H9 (cell line): ENCODE results near the gene RALGAPA2. TPM values are rescaled to one million over a fixed set of nuclear protein-coding genes. Genes with fewer than 3 reads are reported as not detected.
A peak's percentile ranks its signal among the peaks of the same experiment; 100 is the strongest.

Source experiments
- DNase-seq: peaks from one replicate; pipeline ENCODE4 v3.0.0-alpha.2; 2017
- H2AFZ ChIP-seq: one replicate; pipeline ENCODE4 v1.6.1; 2013; ENCODE audit warnings: mild to moderate bottlenecking, low read length, control low read depth, moderate library complexity
- H2AK5ac ChIP-seq: 2 replicates; pipeline ENCODE4 v1.6.1; 2013; ENCODE audit warnings: low read length, control low read depth, mixed read lengths; ENCODE audit not compliant: insufficient read length
- H2BK120ac ChIP-seq: one replicate; pipeline ENCODE4 v1.6.1; 2013; ENCODE audit warnings: low read depth, mild to moderate bottlenecking, low read length, control low read depth, inconsistent platforms; ENCODE audit not compliant: poor library complexity, severe bottlenecking
- H2BK12ac ChIP-seq: 2 replicates; pipeline ENCODE4 v1.6.1; 2013; ENCODE audit warnings: low read length, control low read depth, mixed read lengths, low read depth; ENCODE audit not compliant: insufficient read length
- H2BK15ac ChIP-seq: 2 replicates; pipeline ENCODE4 v1.6.1; 2013; ENCODE audit warnings: low read depth, low read length, control low read depth
- H2BK20ac ChIP-seq: one replicate; pipeline ENCODE4 v1.6.1; 2013; ENCODE audit warnings: low read depth, mild to moderate bottlenecking, low read length, control low read depth, inconsistent platforms; ENCODE audit not compliant: poor library complexity, severe bottlenecking
- H2BK5ac ChIP-seq: 2 replicates; pipeline ENCODE4 v1.6.1; 2013; ENCODE audit warnings: low read length, control low read depth, mixed read lengths; ENCODE audit not compliant: insufficient read length
- H3K14ac ChIP-seq: 2 replicates; pipeline ENCODE4 v1.6.1; 2013; ENCODE audit warnings: low read length, control low read depth; ENCODE audit not compliant: insufficient read depth
- H3K18ac ChIP-seq: 2 replicates; pipeline ENCODE4 v1.6.1; 2013; ENCODE audit warnings: low read depth, mild to moderate bottlenecking, mixed read lengths, low read length, control low read depth; ENCODE audit not compliant: insufficient read length
- H3K23ac ChIP-seq: 2 replicates; pipeline ENCODE4 v1.6.1; 2013; ENCODE audit warnings: low read length, control low read depth, mixed read lengths, low read depth; ENCODE audit not compliant: insufficient read length
- H3K23me2 ChIP-seq: 2 replicates; pipeline ENCODE4 v1.6.1; 2013; ENCODE audit warnings: low read depth, mild to moderate bottlenecking, mixed read lengths, low read length, control low read depth; ENCODE audit not compliant: insufficient read length, poor library complexity, severe bottlenecking
- H3K27ac ChIP-seq: 2 replicates; pipeline ENCODE4 v1.5.1; 2013; ENCODE audit warnings: low read length, control low read depth, mixed read lengths, low read depth; ENCODE audit not compliant: insufficient read length
- H3K27me3 ChIP-seq: 2 replicates; pipeline ENCODE4 v1.6.1; 2013; ENCODE audit warnings: low read length, control low read depth, inconsistent platforms; ENCODE audit not compliant: insufficient read depth
- H3K4ac ChIP-seq: 2 replicates; pipeline ENCODE4 v1.6.1; 2013; ENCODE audit warnings: low read depth, mild to moderate bottlenecking, control low read depth, inconsistent platforms, low read length, moderate library complexity
- H3K4me1 ChIP-seq: 2 replicates; pipeline ENCODE4 v1.6.1; 2013; ENCODE audit warnings: low read length, control low read depth, inconsistent platforms; ENCODE audit not compliant: insufficient read depth
- H3K4me2 ChIP-seq: 2 replicates; pipeline ENCODE4 v1.6.1; 2013; ENCODE audit warnings: low read length, control low read depth, mixed read lengths; ENCODE audit not compliant: insufficient read length, insufficient read depth
- H3K56ac ChIP-seq: 2 replicates; pipeline ENCODE4 v1.6.1; 2013; ENCODE audit warnings: low read depth, mild to moderate bottlenecking, mixed read lengths, low read length, control low read depth; ENCODE audit not compliant: insufficient read length
- H3K79me1 ChIP-seq: 2 replicates; pipeline ENCODE4 v1.6.1; 2013; ENCODE audit warnings: low read depth, mild to moderate bottlenecking, moderate library complexity, low read length, control low read depth, inconsistent platforms; ENCODE audit not compliant: insufficient read depth, poor library complexity, severe bottlenecking
- H3K79me2 ChIP-seq: 2 replicates; pipeline ENCODE4 v1.6.1; 2013; ENCODE audit warnings: low read length, control low read depth, inconsistent platforms; ENCODE audit not compliant: insufficient read depth
- H3K9ac ChIP-seq: 2 replicates; pipeline ENCODE4 v1.6.1; 2013; ENCODE audit warnings: low read length, control low read depth, mixed read lengths; ENCODE audit not compliant: insufficient read length; ENCODE audit errors: extremely low read depth
- H3K9me3 ChIP-seq: one replicate; pipeline ENCODE4 v1.6.1; 2013; ENCODE audit warnings: low read depth, low read length, inconsistent platforms; ENCODE audit not compliant: control insufficient read depth
- H3T11ph ChIP-seq: one replicate; pipeline ENCODE4 v1.6.1; 2013; ENCODE audit warnings: mild to moderate bottlenecking, low read length, control low read depth, inconsistent platforms
- H4K20me1 ChIP-seq: one replicate; pipeline ENCODE4 v1.6.1; 2013; ENCODE audit not compliant: control insufficient read depth, insufficient read length, insufficient read depth
- H4K5ac ChIP-seq: 2 replicates; pipeline ENCODE4 v1.6.1; 2013; ENCODE audit warnings: low read depth, mild to moderate bottlenecking, mixed read lengths, low read length, control low read depth; ENCODE audit not compliant: insufficient read length
- H4K8ac ChIP-seq: replicated peaks from 2 replicates; pipeline ENCODE4 v1.6.1; 2013; ENCODE audit warnings: low read length, control low read depth, mixed read lengths, low read depth; ENCODE audit not compliant: insufficient read length
- H4K91ac ChIP-seq: 2 replicates; pipeline ENCODE4 v1.6.1; 2013; ENCODE audit warnings: low read depth, mild to moderate bottlenecking, moderate library complexity, mixed read lengths, low read length, control low read depth; ENCODE audit not compliant: insufficient read length
- H3K27ac Mint-ChIP-seq, 3 experiments: 2 replicates in 2 of 3; 3 replicates in 1 of 3; pipeline ENCODE4 v1.8.0; 2020 to 2021; ENCODE audit warnings: mixed read lengths in 3 of 3, mild to moderate bottlenecking in 1 of 3, moderate library complexity in 1 of 3
- H3K27me3 Mint-ChIP-seq: 2 replicates; pipeline ENCODE4 v1.8.0; 2021; ENCODE audit warnings: low read depth, mild to moderate bottlenecking, moderate library complexity, mixed read lengths
- H3K36me3 Mint-ChIP-seq, 3 experiments: 2 replicates in 2 of 3; 3 replicates in 1 of 3; pipeline ENCODE4 v1.8.0; 2020 to 2021; ENCODE audit warnings: low read depth in 3 of 3, mixed read lengths in 3 of 3; ENCODE audit not compliant: insufficient read depth in 1 of 3
- H3K4me1 Mint-ChIP-seq, 2 experiments: 2 replicates each; pipeline ENCODE4 v1.8.0; 2020; ENCODE audit warnings: mixed read lengths in 2 of 2
- H3K4me3 Mint-ChIP-seq, 2 experiments: 2 replicates in 1 of 2; 3 replicates in 1 of 2; pipeline ENCODE4 v1.8.0; 2020 to 2021; ENCODE audit warnings: mild to moderate bottlenecking in 2 of 2, mixed read lengths in 2 of 2, moderate library complexity in 1 of 2
- H3K9me3 Mint-ChIP-seq, 2 experiments: 2 replicates in 1 of 2; 3 replicates in 1 of 2; pipeline ENCODE4 v1.8.0; 2020; ENCODE audit warnings: mild to moderate bottlenecking in 2 of 2, mixed read lengths in 2 of 2, moderate library complexity in 1 of 2
- CTCF ChIP-seq: fragments of 200-600 bp; sonication (generic); conservative IDR thresholded peaks from 3 replicates; pipeline ENCODE4 v1.8.0; 2021; ENCODE audit warnings: antibody characterized with exemption, mild to moderate bottlenecking
- WGBS: extraction: QIAGEN DNeasy Blood & Tissue Kit; methylation state at CpG from one replicate; pipeline ENCODE4 v1.1.7; 2013; ENCODE audit warnings: missing lambda C conversion rate, low lambda C conversion rate, mixed read lengths; ENCODE audit not compliant: insufficient read length; ENCODE audit errors: extremely low coverage; 5-methylcytosine and 5-hydroxymethylcytosine counted together
- total RNA-seq: library from RNA; stranded (reverse); gene quantifications from 2 replicates; pipeline ENCODE4 v1.2.1, GENCODE V29; 2021

The RALGAPA2 gene
- total RNA-seq, 1 experiment from 2014 or later: 16.6 TPM

- Mint-ChIP-seq H3K27ac (peak overlapping the region in 1 of 3 experiments; percentile 46; a peak in 1 of 7 replicates), H3K4me1 (peaks cover 28 to 35% of the 10 kb centered on the region in 2 experiments), H3K4me3 (no peak overlapping the region), H3K27me3 (peaks cover 2% of the 10 kb centered on the region; the same call in 1 of the 2 replicates), H3K9me3 (no peaks in the 10 kb centered on the region; a peak in 1 of 5 replicates), H3K36me3 (no peaks in the 10 kb centered on the region; a peak in 1 of 7 replicates)
- Histone ChIP-seq H2AFZ (no peak overlapping the region), H4K91ac (no peak overlapping the region), H3K79me2 (no peaks in the 10 kb centered on the region), H3K79me1 (no peaks in the 10 kb centered on the region), H2BK20ac (no peak overlapping the region), H2BK15ac (no peak overlapping the region), H3K23me2 (no peaks in the 10 kb centered on the region), H3K23ac (no peak overlapping the region), H2BK5ac (no peak overlapping the region), H3K14ac (no peak overlapping the region), H2BK12ac (no peak overlapping the region), H3K56ac (no peak overlapping the region), H3K4me1 (no peaks in the 10 kb centered on the region), H3K4ac (no peak overlapping the region), H3K27ac (no peak overlapping the region), H3T11ph (no peak overlapping the region), H3K27me3 (no peaks in the 10 kb centered on the region), H2BK120ac (no peak overlapping the region), H2AK5ac (no peak overlapping the region), H3K4me2 (no peak overlapping the region), H3K9me3 (peaks cover 5% of the 10 kb centered on the region), H3K18ac (no peak overlapping the region), H4K20me1 (no peaks in the 10 kb centered on the region), H3K9ac (no peak overlapping the region), H4K5ac (no peak overlapping the region), H4K8ac (no peak overlapping the region)
- no CpG with 5 or more reads among the region's 10 CpGs for WGBS
- TF ChIP-seq CTCF: no peak
- no peak for DNase-seq
Measured at GRCh38 chr20:20741087-20742045, 28.9 kb upstream of the RALGAPA2 start.
